ENCODE measurements around the gene SMIM23.

Gene SMIM23

GRCh38 chr5:171785517-171785916 is at the start of gene SMIM23:
Gene SMIM23 (plus strand): TSS chr5:171785817. CDS start chr5:171785872, 55 bp downstream.
- no peak for DNase-seq

GRCh38 chr5:171736976-171737891 is 48.4 kb upstream of the SMIM23 start:
- DNase-seq, result no peak

GRCh38 chr5:171738501-171738900 is 47.1 kb upstream of the SMIM23 start:
- no peak for DNase-seq

GRCh38 chr5:171739271-171739670 is 46.3 kb upstream of the SMIM23 start:
- no peak for DNase-seq

- no peak for DNase-seq
Measured at GRCh38 chr5:171743436-171744076, 42.1 kb upstream of the SMIM23 start.

- no peak for DNase-seq
Measured at GRCh38 chr5:171744264-171744663, 41.4 kb upstream of the SMIM23 start.

GRCh38 chr5:171744882-171745281 is 40.7 kb upstream of the SMIM23 start:
- DNase-seq, result no peak

- no peak for DNase-seq
Measured at GRCh38 chr5:171745602-171746001, 40.0 kb upstream of the SMIM23 start.

- DNase-seq, result no peak
Measured at GRCh38 chr5:171747061-171747859, 38.4 kb upstream of the SMIM23 start.

GRCh38 chr5:171748720-171749119 is 36.9 kb upstream of the SMIM23 start:
- no peak for DNase-seq

GRCh38 chr5:171749365-171749764 is 36.3 kb upstream of the SMIM23 start:
- no peak for DNase-seq

GRCh38 chr5:171750311-171750788 is 35.3 kb upstream of the SMIM23 start:
- no peak for DNase-seq

GRCh38 chr5:171755354-171755821 is 30.2 kb upstream of the SMIM23 start:
- DNase-seq, result no peak

GRCh38 chr5:171757853-171758535 is 27.6 kb upstream of the SMIM23 start:
- no peak for DNase-seq

GRCh38 chr5:171759777-171760176 is 25.8 kb upstream of the SMIM23 start:
- no peak for DNase-seq

GRCh38 chr5:171762021-171762608 is 23.5 kb upstream of the SMIM23 start:
- no peak for DNase-seq

- no peak for DNase-seq
Measured at GRCh38 chr5:171762903-171763302, 22.7 kb upstream of the SMIM23 start.

- no peak for DNase-seq
Measured at GRCh38 chr5:171764265-171764664, 21.4 kb upstream of the SMIM23 start.

- DNase-seq, result no peak
Measured at GRCh38 chr5:171766875-171767274, 18.7 kb upstream of the SMIM23 start.

GRCh38 chr5:171770153-171770552 is 15.5 kb upstream of the SMIM23 start:
- DNase-seq, result no peak

GRCh38 chr5:171771856-171772255 is 13.8 kb upstream of the SMIM23 start:
- no peak for DNase-seq

- DNase-seq, result no peak
Measured at GRCh38 chr5:171773106-171773505, 12.5 kb upstream of the SMIM23 start.

Data from activated effector memory CD4-positive, alpha-beta T cell treated with anti-CD3 and anti-CD28 coated beads, Interleukin-2, amount 50 U/mL, for 16 hours (primary cell).